Neuronal stem cell (in vitro differentiated cells): ENCODE data around the gene LAMC3.

ENCODE experiments used
- DNase-seq: peaks from one replicate; pipeline ENCODE4 v3.0.0-alpha.2; 2013; ENCODE audit warnings: low spot score
- H2AFZ ChIP-seq: one replicate; pipeline ENCODE4 v1.6.1; 2013; ENCODE audit warnings: mild to moderate bottlenecking, low read length, inconsistent platforms
- H2AK5ac ChIP-seq: 2 replicates; pipeline ENCODE4 v1.6.1; 2013; ENCODE audit warnings: low read depth, mild to moderate bottlenecking, inconsistent platforms, low read length, moderate library complexity, mixed read lengths
- H2BK120ac ChIP-seq: 2 replicates; pipeline ENCODE4 v1.6.1; 2013; ENCODE audit warnings: low read depth, mild to moderate bottlenecking, inconsistent platforms, low read length, moderate library complexity, mixed read lengths
- H2BK12ac ChIP-seq: one replicate; pipeline ENCODE4 v1.6.1; 2013; ENCODE audit warnings: low read length, inconsistent platforms
- H2BK15ac ChIP-seq: 2 replicates; pipeline ENCODE4 v1.6.1; 2013; ENCODE audit warnings: mild to moderate bottlenecking, low read length, inconsistent platforms, mixed read lengths
- H2BK5ac ChIP-seq: one replicate; pipeline ENCODE4 v1.6.1; 2013; ENCODE audit warnings: inconsistent platforms, mild to moderate bottlenecking, low read length, moderate library complexity
- H3K14ac ChIP-seq: one replicate; pipeline ENCODE4 v1.6.1; 2013; ENCODE audit warnings: low read length, inconsistent platforms
- H3K18ac ChIP-seq: 2 replicates; pipeline ENCODE4 v1.6.1; 2013; ENCODE audit warnings: low read length, inconsistent platforms
- H3K23ac ChIP-seq: 2 replicates; pipeline ENCODE4 v1.6.1; 2013; ENCODE audit warnings: low read depth, mild to moderate bottlenecking, mixed read lengths, low read length, inconsistent platforms; ENCODE audit not compliant: poor library complexity
- H3K27ac ChIP-seq: replicated peaks from 3 replicates; pipeline ENCODE4 v1.5.1; 2013; ENCODE audit warnings: low read length, inconsistent platforms
- H3K27me3 ChIP-seq, 3 experiments: 2 replicates each; pipeline ENCODE4 v1.6.1; 2013; ENCODE audit warnings: low read length in 3 of 3, mild to moderate bottlenecking in 2 of 3, inconsistent platforms in 1 of 3, low read depth in 1 of 3, mixed read lengths in 1 of 3, moderate library complexity in 1 of 3; ENCODE audit not compliant: control insufficient read depth in 3 of 3, insufficient read depth in 3 of 3
- H3K36me3 ChIP-seq, 2 donors: replicated peaks in 1 of 2; 2 replicates each; pipeline ENCODE4 v1.6.1; 2013; ENCODE audit warnings: low read length in 2 of 2; ENCODE audit not compliant: control insufficient read depth in 2 of 2, insufficient read depth in 2 of 2
- H3K4ac ChIP-seq: 2 replicates; pipeline ENCODE4 v1.6.1; 2013; ENCODE audit warnings: inconsistent platforms, mild to moderate bottlenecking, low read length, moderate library complexity
- H3K4me1 ChIP-seq, 2 donors: 1 replicate in 1 of 2; 2 replicates in 1 of 2; pipeline ENCODE4 v1.6.1; 2013; ENCODE audit warnings: low read length in 2 of 2, low read depth in 1 of 2; ENCODE audit not compliant: control insufficient read depth in 2 of 2, insufficient read depth in 1 of 2
- H3K4me2 ChIP-seq: one replicate; pipeline ENCODE4 v1.6.1; 2013; ENCODE audit warnings: mild to moderate bottlenecking, low read length, inconsistent platforms; ENCODE audit not compliant: insufficient read depth, poor library complexity, severe bottlenecking
- H3K4me3 ChIP-seq, 2 donors: 2 replicates each; pipeline ENCODE4 v1.5.1; 2013; ENCODE audit warnings: low read length in 2 of 2, mild to moderate bottlenecking in 2 of 2, inconsistent platforms in 1 of 2, moderate library complexity in 1 of 2
- H3K79me1 ChIP-seq: one replicate; pipeline ENCODE4 v1.6.1; 2013; ENCODE audit warnings: low read depth, mild to moderate bottlenecking, inconsistent platforms, low read length, moderate library complexity
- H3K9ac ChIP-seq: one replicate; pipeline ENCODE4 v1.6.1; 2013; ENCODE audit warnings: mild to moderate bottlenecking, low read depth, low read length, inconsistent platforms; ENCODE audit not compliant: poor library complexity
- H3K9me3 ChIP-seq, 2 donors: replicated peaks in 1 of 2; 2 replicates each; pipeline versions ENCODE3 to v1.6.1; 2013; ENCODE audit warnings: low read length in 2 of 2, mild to moderate bottlenecking in 2 of 2, inconsistent platforms in 1 of 2, low read depth in 1 of 2, mixed read lengths in 1 of 2, moderate library complexity in 1 of 2; ENCODE audit not compliant: control insufficient read depth in 2 of 2, insufficient read depth in 1 of 2
- H4K8ac ChIP-seq: one replicate; pipeline ENCODE4 v1.6.1; 2013; ENCODE audit warnings: low read depth, mild to moderate bottlenecking, inconsistent platforms, low read length, moderate library complexity
- H4K91ac ChIP-seq: one replicate; pipeline ENCODE4 v1.6.1; 2013; ENCODE audit warnings: low read length, low read depth, mild to moderate bottlenecking, inconsistent platforms; ENCODE audit not compliant: poor library complexity
- WGBS, 2 donors: extraction: QIAGEN DNeasy Blood & Tissue Kit; methylation state at CpG; one replicate each; pipeline ENCODE4 v1.1.7; 2013; ENCODE audit warnings: missing lambda C conversion rate in 2 of 2, mixed read lengths in 1 of 2; ENCODE audit not compliant: insufficient read length in 2 of 2, insufficient replicate concordance in 1 of 2; ENCODE audit errors: extremely low coverage in 2 of 2; 5-methylcytosine and 5-hydroxymethylcytosine counted together

LAMC3 gene

DNA sequence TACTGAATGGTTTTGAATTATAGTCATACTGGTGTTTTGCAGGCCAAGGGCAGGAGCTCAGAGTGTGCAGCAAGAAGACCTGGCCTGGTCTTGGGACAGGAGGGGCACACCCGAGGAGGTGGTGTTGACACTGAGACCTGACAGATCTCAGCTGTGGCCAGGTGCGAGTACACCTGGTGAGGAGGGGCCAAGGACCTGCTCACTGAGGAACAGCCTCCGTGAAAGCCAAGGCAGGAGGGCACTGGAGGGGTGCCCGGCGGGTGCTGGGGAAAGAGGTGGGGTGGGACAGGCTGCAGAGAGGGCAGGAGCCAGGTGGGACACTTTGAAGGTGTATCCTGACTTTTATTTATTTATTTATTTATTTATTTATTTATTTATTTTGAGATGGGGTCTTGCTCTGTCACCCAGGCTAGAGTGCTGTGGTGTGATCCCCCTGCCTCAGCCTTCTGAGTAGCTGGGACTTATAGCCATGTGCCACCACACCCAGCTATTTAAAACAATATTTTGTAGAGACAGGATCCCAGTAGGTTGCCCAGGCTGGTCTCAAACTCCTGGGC, 23.3 kb upstream of the LAMC3 start:
- no peak overlapping the region for H2BK120ac ChIP-seq
- H3K14ac ChIP-seq = no peak overlapping the region
- WGBS, 2 donors = no CpG with 5 or more reads among the region's 5 CpGs
- H3K4me1 ChIP-seq = peaks cover 17 to 51% of the 10 kb centered on the region in 2 donors
- H3K27me3 ChIP-seq = no peaks in the 10 kb centered on the region
- peak overlapping the region; percentile 78 for H2AK5ac ChIP-seq
- H4K91ac ChIP-seq = no peak overlapping the region
- H3K4ac ChIP-seq = no peak overlapping the region
- peaks cover 0 to 2% of the 10 kb centered on the region in 2 donors for H3K9me3 ChIP-seq
- no peak overlapping the region for H3K4me2 ChIP-seq
- no peak overlapping the region for H3K18ac ChIP-seq
- no peak overlapping the region for H2BK15ac ChIP-seq
- H3K23ac ChIP-seq = peak overlapping the region; percentile 68
- DNase-seq = no peak
- no peak overlapping the region for H3K4me3 ChIP-seq
- no peak overlapping the region for H4K8ac ChIP-seq
- no peak overlapping the region for H2AFZ ChIP-seq
- H3K27ac ChIP-seq = no peak overlapping the region
- H2BK12ac ChIP-seq = no peak overlapping the region
- peak overlapping the region; percentile 37 for H3K9ac ChIP-seq
- no peaks in the 10 kb centered on the region for H3K36me3 ChIP-seq
- no peaks in the 10 kb centered on the region for H3K79me1 ChIP-seq
- no peak overlapping the region for H2BK5ac ChIP-seq

GRCh38 chr9:130986356-130986965, 22.5 kb upstream of the LAMC3 start:
- Histone ChIP-seq H2AK5ac (peak overlapping the region; percentile 78), H3K14ac (no peak overlapping the region), H4K8ac (no peak overlapping the region), H3K79me1 (no peaks in the 10 kb centered on the region), H3K4ac (no peak overlapping the region), H2BK12ac (no peak overlapping the region), H4K91ac (no peak overlapping the region), H3K23ac (peak overlapping the region; percentile 68), H2BK5ac (no peak overlapping the region), H2BK120ac (no peak overlapping the region), H3K27me3 (no peaks in the 10 kb centered on the region), H3K4me3 (no peak overlapping the region), H3K9ac (no peak overlapping the region), H3K4me1 (peaks cover 15 to 51% of the 10 kb centered on the region in 2 donors), H3K4me2 (no peak overlapping the region), H2AFZ (no peak overlapping the region), H3K18ac (peak overlapping the region; percentile 35), H3K9me3 (peaks cover 0 to 2% of the 10 kb centered on the region in 2 donors), H3K36me3 (no peaks in the 10 kb centered on the region), H3K27ac (no peak overlapping the region), H2BK15ac (no peak overlapping the region)
- no peak for DNase-seq
- no CpG with 5 or more reads among the region's 24 CpGs for WGBS, 2 donors

- H3K36me3 ChIP-seq = no peaks in the 10 kb centered on the region
- no peak overlapping the region for H3K14ac ChIP-seq
- no peak overlapping the region for H3K18ac ChIP-seq
- H2BK12ac ChIP-seq = no peak overlapping the region
- no peak for DNase-seq
- H4K8ac ChIP-seq = no peak overlapping the region
- H3K4me2 ChIP-seq = no peak overlapping the region
- no CpG with 5 or more reads among the region's 7 CpGs for WGBS, 2 donors
- no peak overlapping the region for H3K4ac ChIP-seq
- no peak overlapping the region for H3K4me3 ChIP-seq
- H3K27me3 ChIP-seq = no peaks in the 10 kb centered on the region
- H3K9ac ChIP-seq = no peak overlapping the region
- peaks cover 0 to 2% of the 10 kb centered on the region in 2 donors for H3K9me3 ChIP-seq
- H2BK5ac ChIP-seq = no peak overlapping the region
- no peak overlapping the region for H3K27ac ChIP-seq
- no peak overlapping the region for H4K91ac ChIP-seq
- peak overlapping the region; percentile 49 for H2BK120ac ChIP-seq
- peaks cover 10 to 51% of the 10 kb centered on the region in 2 donors for H3K4me1 ChIP-seq
- peak overlapping the region; percentile 76 for H3K23ac ChIP-seq
- H2BK15ac ChIP-seq = no peak overlapping the region
- H2AFZ ChIP-seq = no peak overlapping the region
- no peak overlapping the region for H2AK5ac ChIP-seq
- H3K79me1 ChIP-seq = no peaks in the 10 kb centered on the region
Observed at GRCh38 chr9:130987054-130987453, 21.9 kb upstream of the LAMC3 start.

DNA sequence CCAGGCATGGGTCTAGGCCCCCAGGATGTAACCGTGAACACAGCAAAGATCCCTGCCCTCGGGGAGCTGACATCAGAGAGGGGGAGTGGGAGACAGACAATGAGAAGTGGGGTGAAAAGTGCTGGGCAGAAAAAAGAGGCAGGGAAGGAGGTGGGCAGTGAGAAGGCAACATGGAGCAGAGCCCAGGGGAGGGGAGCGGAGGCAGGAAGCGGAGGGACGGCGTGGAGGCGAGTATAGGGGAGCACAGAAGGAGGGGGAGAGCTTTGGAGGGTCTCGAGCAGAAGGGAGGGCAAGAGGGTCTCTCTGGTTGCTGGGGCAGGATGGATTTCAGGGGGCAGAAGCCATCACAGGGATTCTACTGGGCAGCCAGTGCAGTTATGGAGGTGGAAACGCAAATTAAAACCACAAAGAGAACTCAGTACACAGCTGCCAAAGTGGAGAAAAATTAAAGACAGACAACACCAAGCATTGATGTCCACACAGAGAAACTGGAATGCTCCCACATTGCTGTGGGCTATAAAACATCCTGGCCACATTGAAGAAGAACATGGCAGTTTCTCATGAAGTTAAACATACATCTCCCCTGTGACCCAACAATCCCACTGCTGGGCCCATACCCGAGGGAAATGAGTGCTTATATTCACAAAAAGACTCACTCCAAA, 21.1 kb upstream of the LAMC3 start:
- H3K4me2 ChIP-seq = no peak overlapping the region
- H2BK12ac ChIP-seq = peak overlapping the region; percentile 59
- H3K14ac ChIP-seq = no peak overlapping the region
- no peak overlapping the region for H3K4me3 ChIP-seq
- no peak for DNase-seq
- peak overlapping the region; percentile 31 for H2AFZ ChIP-seq
- H3K9ac ChIP-seq = no peak overlapping the region
- no peak overlapping the region for H2BK15ac ChIP-seq
- H2BK5ac ChIP-seq = no peak overlapping the region
- H2AK5ac ChIP-seq = no peak overlapping the region
- H3K36me3 ChIP-seq = no peaks in the 10 kb centered on the region
- H3K27me3 ChIP-seq = peaks cover 0 to 8% (median 0%) of the 10 kb centered on the region in 3 experiments
- no peak overlapping the region for H4K8ac ChIP-seq
- no peak overlapping the region for H3K4ac ChIP-seq
- no peak overlapping the region for H2BK120ac ChIP-seq
- H3K79me1 ChIP-seq = peaks cover 3% of the 10 kb centered on the region
- peaks cover 6 to 52% of the 10 kb centered on the region in 2 donors for H3K4me1 ChIP-seq
- no peak overlapping the region for H4K91ac ChIP-seq
- H3K23ac ChIP-seq = peak overlapping the region; percentile 87
- peaks cover 0 to 2% of the 10 kb centered on the region in 2 donors for H3K9me3 ChIP-seq
- WGBS, 2 donors = no CpG with 5 or more reads among the region's 10 CpGs
- peak overlapping the region; percentile 35 for H3K18ac ChIP-seq
- H3K27ac ChIP-seq = no peak overlapping the region
